Natural killer cell (primary cell): ENCODE data around the gene PASK. TPM values are rescaled to one million over a fixed set of nuclear protein-coding genes. Genes with fewer than 3 reads are reported as not detected.

Experiments used
- ATAC-seq, 3 donors: fragments of 150-1000 bp in 2 of 3; fragments of 200-7000 bp in 1 of 3; cut with Tn5 transposase; 1 replicate in 1 of 3; 2 replicates in 2 of 3; pipeline ENCODE4 v1.10.0; 2021; ENCODE audit warnings: mild to moderate bottlenecking in 2 of 3, moderate library complexity in 2 of 3
- DNase-seq, 2 donors: peaks; one replicate each; pipeline versions ENCODE4 v3.0.0 to v3.0.0-alpha.2; 2013 to 2021; ENCODE audit warnings: mixed read lengths in 1 of 2
- H3K27ac ChIP-seq: one replicate; pipeline ENCODE4 v1.5.1; 2013; ENCODE audit warnings: mild to moderate bottlenecking, low read length
- H3K27me3 ChIP-seq: one replicate; pipeline ENCODE4 v1.6.1; 2013; ENCODE audit warnings: low read length; ENCODE audit not compliant: control insufficient read depth, insufficient read depth
- H3K36me3 ChIP-seq: one replicate; pipeline ENCODE4 v1.6.1; 2013; ENCODE audit warnings: low read length; ENCODE audit not compliant: control insufficient read depth, insufficient read depth
- H3K4me1 ChIP-seq: one replicate; pipeline ENCODE4 v1.6.1; 2013; ENCODE audit warnings: low read length; ENCODE audit not compliant: control insufficient read depth, insufficient read depth
- H3K4me3 ChIP-seq: one replicate; pipeline ENCODE4 v1.5.1; 2013; ENCODE audit warnings: low read length
- H3K9me3 ChIP-seq: one replicate; pipeline ENCODE4 v1.6.1; 2013; ENCODE audit warnings: low read length; ENCODE audit not compliant: control insufficient read depth, insufficient read depth
- H3K27ac Mint-ChIP-seq, 2 donors: one replicate each; pipeline ENCODE4 v1.8.0; 2022; ENCODE audit warnings: mild to moderate bottlenecking in 2 of 2, mixed read lengths in 2 of 2, moderate library complexity in 1 of 2
- H3K27me3 Mint-ChIP-seq, 2 donors: one replicate each; pipeline ENCODE4 v1.8.0; 2022; ENCODE audit warnings: low read depth in 2 of 2, mixed read lengths in 2 of 2
- H3K36me3 Mint-ChIP-seq: one replicate; pipeline ENCODE4 v1.8.0; 2022; ENCODE audit warnings: mixed read lengths
- H3K4me1 Mint-ChIP-seq, 2 donors: one replicate each; pipeline ENCODE4 v1.8.0; 2022; ENCODE audit warnings: mixed read lengths in 2 of 2
- H3K4me3 Mint-ChIP-seq: one replicate; pipeline ENCODE4 v1.8.0; 2022; ENCODE audit warnings: mild to moderate bottlenecking, moderate library complexity, mixed read lengths
- H3K9me3 Mint-ChIP-seq, 2 donors: one replicate each; pipeline ENCODE4 v1.8.0; 2022; ENCODE audit warnings: mixed read lengths in 2 of 2
- WGBS: methylation state at CpG from one replicate; pipeline ENCODE4 v1.1.7; 2013; ENCODE audit warnings: missing lambda C conversion rate; ENCODE audit not compliant: insufficient coverage; 5-methylcytosine and 5-hydroxymethylcytosine counted together
- intact Hi-C: fragments of 100-400 bp; cut with micrococcal nuclease; formaldehyde crosslinking; loops from one replicate; pipeline ENCODE4 v1.14.2; 2022
- total RNA-seq, 4 donors: library from RNA; stranded (reverse); fragments of 120-200 nt in 1 of 4; gene quantifications; one replicate each; pipeline versions ENCODE4 v1.2.3 to v1.2.4, GENCODE V29; 2013 to 2022
- TF ChIP-seq, protein P1 (sequence below): fragments of 200-600 bp; IDR thresholded peaks from one replicate; pipeline ENCODE4 v1.8.0; 2022; ENCODE audit warnings: antibody characterized with exemption

The PASK gene
- total RNA-seq, 3 donors from 2014 or later (not counting 1 experiment from before 2014, with no cell fraction given): 27.9 to 45.2 (median 36.2) TPM

- intact Hi-C loops: no loop called here
- H3K27ac ChIP-seq: no peak overlapping the region
- Mint-ChIP-seq H3K4me3 (no peak overlapping the region), H3K36me3 (no peaks in the 10 kb centered on the region), H3K9me3 (no peaks in the 10 kb centered on the region), H3K4me1 (no peaks in the 10 kb centered on the region), H3K27ac (no peak overlapping the region), H3K27me3 (no peaks in the 10 kb centered on the region)
- ATAC-seq (no peak), DNase-seq (no peak)
- H3K36me3 ChIP-seq: peaks cover 2% of the 10 kb centered on the region
- TF ChIP-seq, protein P1, sequence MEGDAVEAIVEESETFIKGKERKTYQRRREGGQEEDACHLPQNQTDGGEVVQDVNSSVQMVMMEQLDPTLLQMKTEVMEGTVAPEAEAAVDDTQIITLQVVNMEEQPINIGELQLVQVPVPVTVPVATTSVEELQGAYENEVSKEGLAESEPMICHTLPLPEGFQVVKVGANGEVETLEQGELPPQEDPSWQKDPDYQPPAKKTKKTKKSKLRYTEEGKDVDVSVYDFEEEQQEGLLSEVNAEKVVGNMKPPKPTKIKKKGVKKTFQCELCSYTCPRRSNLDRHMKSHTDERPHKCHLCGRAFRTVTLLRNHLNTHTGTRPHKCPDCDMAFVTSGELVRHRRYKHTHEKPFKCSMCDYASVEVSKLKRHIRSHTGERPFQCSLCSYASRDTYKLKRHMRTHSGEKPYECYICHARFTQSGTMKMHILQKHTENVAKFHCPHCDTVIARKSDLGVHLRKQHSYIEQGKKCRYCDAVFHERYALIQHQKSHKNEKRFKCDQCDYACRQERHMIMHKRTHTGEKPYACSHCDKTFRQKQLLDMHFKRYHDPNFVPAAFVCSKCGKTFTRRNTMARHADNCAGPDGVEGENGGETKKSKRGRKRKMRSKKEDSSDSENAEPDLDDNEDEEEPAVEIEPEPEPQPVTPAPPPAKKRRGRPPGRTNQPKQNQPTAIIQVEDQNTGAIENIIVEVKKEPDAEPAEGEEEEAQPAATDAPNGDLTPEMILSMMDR: no peak
- H3K27me3 ChIP-seq: no peaks in the 10 kb centered on the region
- peaks cover 11% of the 10 kb centered on the region for H3K4me1 ChIP-seq
- H3K9me3 ChIP-seq: no peaks in the 10 kb centered on the region
- no peak overlapping the region for H3K4me3 ChIP-seq
- WGBS: 94% methylated on average over 10 of the region's 10 CpGs
Observed at GRCh38 chr2:241133436-241133820, 15.8 kb downstream of the PASK start.

DNA sequence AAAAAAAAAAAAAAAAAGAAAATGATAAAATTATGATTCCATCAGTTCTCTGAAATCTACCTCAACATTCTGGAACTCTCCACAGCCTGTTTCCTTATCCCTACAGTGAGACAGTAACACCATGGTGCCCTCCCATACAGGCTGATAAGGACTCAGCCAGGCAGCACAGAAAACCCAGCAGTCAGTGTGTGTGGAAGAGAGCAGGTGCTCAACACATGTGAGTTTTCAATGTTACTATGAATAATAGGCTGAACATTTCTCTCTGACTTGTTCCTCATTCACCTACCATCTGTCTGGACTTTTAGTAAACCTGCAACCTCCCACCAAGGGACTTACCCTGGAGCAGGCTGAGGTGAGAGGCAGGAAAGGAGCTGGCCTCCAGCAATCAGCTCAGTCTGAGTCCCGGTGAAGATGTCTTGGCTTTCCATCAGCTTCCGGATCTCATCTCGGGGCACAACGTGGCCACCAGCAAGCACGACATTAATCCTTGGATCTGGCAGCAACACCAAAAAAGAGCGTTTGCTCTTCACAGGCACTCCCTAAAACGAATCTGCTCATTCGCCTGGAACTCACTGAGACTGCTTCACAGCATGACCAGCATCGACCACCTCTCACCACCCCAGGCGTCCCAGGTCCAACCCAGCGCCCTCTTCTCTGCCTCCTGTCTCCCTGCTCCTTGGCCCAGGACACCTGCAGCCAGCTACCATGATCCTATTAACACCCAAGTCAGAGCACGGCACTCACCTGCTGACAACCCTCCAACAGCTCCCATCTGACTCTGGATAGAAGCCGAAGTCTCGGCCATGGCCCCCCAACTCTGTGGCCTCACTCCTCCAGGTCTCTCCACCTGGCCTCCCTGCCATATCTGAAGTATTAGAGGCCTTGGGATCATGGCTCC is 16.5 kb downstream of the PASK start:
- H3K36me3 ChIP-seq: peaks cover 2% of the 10 kb centered on the region
- Mint-ChIP-seq H3K27me3 (no peaks in the 10 kb centered on the region), H3K4me3 (no peak overlapping the region), H3K4me1 (no peaks in the 10 kb centered on the region), H3K27ac (no peak overlapping the region), H3K9me3 (no peaks in the 10 kb centered on the region), H3K36me3 (no peaks in the 10 kb centered on the region)
- peaks cover 18% of the 10 kb centered on the region for H3K4me1 ChIP-seq
- TF ChIP-seq, protein P1: no peak
- no peak overlapping the region for H3K4me3 ChIP-seq
- H3K27ac ChIP-seq: no peak overlapping the region
- intact Hi-C loops: no loop called here
- H3K27me3 ChIP-seq: no peaks in the 10 kb centered on the region
- no peaks in the 10 kb centered on the region for H3K9me3 ChIP-seq
- DNase-seq (no peak), ATAC-seq (no peak)
- WGBS: 96% methylated on average over 14 of the region's 14 CpGs

GRCh38 chr2:241131531-241131930 is 17.7 kb downstream of the PASK start:
- Histone ChIP-seq H3K4me1 (peaks cover 29% of the 10 kb centered on the region), H3K27ac (no peak overlapping the region), H3K4me3 (no peak overlapping the region), H3K27me3 (no peaks in the 10 kb centered on the region), H3K36me3 (peaks cover 2% of the 10 kb centered on the region), H3K9me3 (no peaks in the 10 kb centered on the region)
- Mint-ChIP-seq H3K27me3 (no peaks in the 10 kb centered on the region), H3K9me3 (no peaks in the 10 kb centered on the region), H3K4me3 (no peak overlapping the region), H3K4me1 (no peaks in the 10 kb centered on the region), H3K36me3 (no peaks in the 10 kb centered on the region), H3K27ac (no peak overlapping the region)
- TF ChIP-seq, protein P1: no peak
- intact Hi-C loops: no loop called here
- ATAC-seq: no peak
- DNase-seq: no peak
- 95% methylated on average over 7 of the region's 7 CpGs for WGBS
